GM19324 (cell line): Measurements from ENCODE around the gene LUC7L2.
"Not testable (repeated sequence)": the region's sequence is repeated elsewhere in the genome, so short reads cannot be mapped to it uniquely, and the experiment has no call there.

Experiments
- ATAC-seq: cut with Tn5 transposase; IDR thresholded peaks from one replicate; pipeline ENCODE4 v1.9.1; 2021; ENCODE audit warnings: mild to moderate bottlenecking, moderate library complexity; ENCODE audit not compliant: unreplicated experiment, low FRiP score

The LUC7L2 gene

GRCh38 chr7:139393621-139394211, 34.0 kb downstream of the LUC7L2 start:
- no peak for ATAC-seq

GRCh38 chr7:139394540-139394939, 34.8 kb downstream of the LUC7L2 start:
- ATAC-seq: no peak

GRCh38 chr7:139396323-139396951, 36.7 kb downstream of the LUC7L2 start:
- no peak for ATAC-seq

- ATAC-seq: no peak
These were observed 37.5 kb downstream of the LUC7L2 start for GRCh38 chr7:139397192-139397591.

GRCh38 chr7:139403601-139404000, 43.9 kb downstream of the LUC7L2 start:
- ATAC-seq: no peak

GRCh38 chr7:139407555-139407954, 47.9 kb downstream of the LUC7L2 start:
- no peak for ATAC-seq

- ATAC-seq: not testable (repeated sequence)
These were observed 55.2 kb downstream of the LUC7L2 start for GRCh38 chr7:139414743-139415402.

- ATAC-seq: no peak
These were observed 56.7 kb downstream of the LUC7L2 start for GRCh38 chr7:139416405-139416804.

GRCh38 chr7:139417478-139417877, 57.8 kb downstream of the LUC7L2 start:
- no peak for ATAC-seq

GRCh38 chr7:139421123-139421522, 61.4 kb downstream of the LUC7L2 start:
- no peak for ATAC-seq

- no peak for ATAC-seq
These were observed 62.4 kb downstream of the LUC7L2 start for GRCh38 chr7:139422126-139422525.

GRCh38 chr7:139423091-139423490, 63.4 kb downstream of the LUC7L2 start:
- ATAC-seq: no peak

- ATAC-seq: no peak
These were observed 64.3 kb downstream of the LUC7L2 start for GRCh38 chr7:139424004-139424403.

- not testable (repeated sequence) for ATAC-seq
These were observed 66.0 kb downstream of the LUC7L2 start for GRCh38 chr7:139425701-139426100.

GRCh38 chr7:139426258-139427028, 66.7 kb downstream of the LUC7L2 start:
- ATAC-seq: no peak

- ATAC-seq: no peak
These were observed 67.3 kb downstream of the LUC7L2 start for GRCh38 chr7:139427029-139427420.

- no peak for ATAC-seq
These were observed 68.1 kb downstream of the LUC7L2 start for GRCh38 chr7:139427788-139428187.

GRCh38 chr7:139429735-139430134, 70.0 kb downstream of the LUC7L2 start:
- ATAC-seq: not testable (repeated sequence)

GRCh38 chr7:139430443-139430842, 70.7 kb downstream of the LUC7L2 start:
- ATAC-seq: no peak

GRCh38 chr7:139431010-139431409, 71.3 kb downstream of the LUC7L2 start:
- ATAC-seq: no peak

- no peak for ATAC-seq
These were observed 71.8 kb downstream of the LUC7L2 start for GRCh38 chr7:139431459-139431858.
